Stimulated activated CD4-positive, alpha-beta T cell treated with anti-CD3 and anti-CD28 coated beads, Interleukin-15, amount 100 ng/mL, for 24 hours (primary cell): Measurements from ENCODE around the gene ANKRD17.

Experiments used
- DNase-seq: peaks from one replicate; pipeline ENCODE4 v3.0.0-alpha.2; 2020

ANKRD17 gene

DNA sequence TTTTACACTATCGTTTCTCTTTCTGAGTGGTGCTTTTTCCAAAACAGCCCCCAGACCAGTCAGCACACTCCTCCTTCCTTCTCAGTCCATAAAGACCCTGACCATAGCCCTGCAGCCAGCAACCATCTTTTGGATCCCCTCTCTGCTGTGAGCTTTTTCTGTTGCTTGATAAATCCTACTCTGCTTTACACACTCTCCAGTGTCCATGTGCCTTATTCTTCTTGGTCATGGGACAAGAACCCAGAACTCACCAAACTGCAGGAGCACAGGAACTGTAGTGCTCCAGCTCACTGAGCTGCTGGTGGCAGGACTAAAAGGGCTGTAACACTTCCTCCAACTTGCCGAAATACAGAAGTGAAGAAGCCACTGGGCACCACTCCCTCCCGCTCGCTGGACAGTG lies 221.5 kb downstream of the ANKRD17 start:
- no peak for DNase-seq

- DNase-seq: no peak
Observed at GRCh38 chr4:73036123-73036522, 222.5 kb downstream of the ANKRD17 start.

- DNase-seq: no peak
Observed at GRCh38 chr4:73034896-73035295, 223.7 kb downstream of the ANKRD17 start.

GRCh38 chr4:73028621-73029020 lies 230.0 kb downstream of the ANKRD17 start:
- DNase-seq: no peak
